Retinal pigment epithelial cell (primary cell): ENCODE data around the gene EFCAB5.

Experiments used
- DNase-seq: peaks from one replicate; pipeline ENCODE4 v3.0.0-alpha.2; 2010; ENCODE audit warnings: low read depth
- H3K4me3 ChIP-seq: 2 replicates; pipeline ENCODE4 v1.5.1; 2011; ENCODE audit warnings: mild to moderate bottlenecking, low read length, control low read depth, moderate library complexity
- CTCF ChIP-seq: conservative IDR thresholded peaks from 2 replicates; pipeline ENCODE4 v1.5.1; 2011; ENCODE audit warnings: low read depth, low read length, control low read depth, inconsistent platforms

Gene EFCAB5

GRCh38 chr17:30103921-30104320, 162.5 kb downstream of the EFCAB5 start:
- H3K4me3 ChIP-seq = no peak overlapping the region
- TF ChIP-seq CTCF = no peak
- no peak for DNase-seq

- peak overlapping the region; percentile 66 for H3K4me3 ChIP-seq
- TF ChIP-seq CTCF = peak; percentile 97
- DNase-seq = no peak
Measured at GRCh38 chr17:30104575-30105339, 163.3 kb downstream of the EFCAB5 start.

- no peak for DNase-seq
- no peak overlapping the region for H3K4me3 ChIP-seq
- TF ChIP-seq CTCF = no peak
Measured at GRCh38 chr17:30112794-30113193, 171.4 kb downstream of the EFCAB5 start.

GRCh38 chr17:30113213-30113612, 171.8 kb downstream of the EFCAB5 start:
- DNase-seq = no peak
- H3K4me3 ChIP-seq = no peak overlapping the region
- TF ChIP-seq CTCF = no peak

- TF ChIP-seq CTCF = no peak
- H3K4me3 ChIP-seq = peak overlapping the region; percentile 96
- DNase-seq = no peak
Measured at GRCh38 chr17:30116345-30116660, 174.9 kb downstream of the EFCAB5 start.

GRCh38 chr17:30116661-30117551, 175.5 kb downstream of the EFCAB5 start, which contains the start of gene NSRP1:
Gene NSRP1, plus strand, starts transcription at chr17:30116816. Its CDS starts 28 bp downstream, at chr17:30116844.
- no peak for TF ChIP-seq CTCF
- peak within 1 kb of the TSS; percentile 96 for H3K4me3 ChIP-seq
- peak; percentile 78 for DNase-seq
